Measurements from ENCODE around the gene GLI3.

DNA sequence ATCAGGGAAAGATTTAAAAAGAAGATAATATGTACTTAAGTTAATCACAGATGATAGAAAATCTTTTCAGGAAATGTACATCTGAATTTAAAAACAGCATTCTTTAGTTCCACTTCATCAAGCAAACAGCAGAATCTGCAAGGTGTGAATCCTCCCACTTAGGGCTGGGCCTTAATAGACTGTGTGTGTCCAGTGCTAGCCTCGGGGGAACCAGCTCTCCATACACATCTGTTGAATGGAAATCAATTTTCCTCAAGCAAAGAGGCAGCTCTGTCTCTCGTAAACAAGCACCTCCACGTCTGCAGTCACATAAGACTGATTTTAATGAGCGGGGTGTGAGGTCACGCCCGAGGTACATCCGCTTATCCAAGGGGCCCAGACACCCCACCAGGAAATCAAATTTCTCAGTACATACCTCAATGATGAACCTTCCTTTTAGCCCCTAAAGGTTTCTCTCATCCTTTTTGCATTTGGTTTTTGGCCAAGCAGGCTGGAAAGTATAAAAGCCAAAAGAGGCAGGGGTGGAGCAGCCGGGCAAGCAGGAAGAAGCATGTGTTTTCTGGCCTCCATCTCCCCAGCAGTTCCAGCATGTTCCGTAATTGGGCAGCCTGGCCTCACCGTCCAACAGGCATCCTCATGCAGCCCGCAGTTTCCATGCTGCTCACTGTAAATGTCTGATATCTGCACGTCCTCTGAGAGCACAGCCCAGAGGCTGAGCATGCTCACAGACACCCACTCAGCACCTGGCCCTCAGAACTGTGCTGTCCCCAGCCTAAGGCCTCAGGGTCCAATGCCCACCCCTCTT, 131.3 kb downstream of the GLI3 start:
- no peak for TF ChIP-seq KLF16 (tag by site-specific recombination; IDR thresholded peaks at IDR 0.05)
- TF ChIP-seq, protein P1, sequence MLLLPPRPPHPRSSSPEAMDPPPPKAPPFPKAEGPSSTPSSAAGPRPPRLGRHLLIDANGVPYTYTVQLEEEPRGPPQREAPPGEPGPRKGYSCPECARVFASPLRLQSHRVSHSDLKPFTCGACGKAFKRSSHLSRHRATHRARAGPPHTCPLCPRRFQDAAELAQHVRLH (tag by site-specific recombination; IDR thresholded peaks at IDR 0.05), result no peak
- TF ChIP-seq ZEB2 (tag by site-specific recombination; IDR thresholded peaks at IDR 0.05), result no peak
- TF ChIP-seq, protein P2, sequence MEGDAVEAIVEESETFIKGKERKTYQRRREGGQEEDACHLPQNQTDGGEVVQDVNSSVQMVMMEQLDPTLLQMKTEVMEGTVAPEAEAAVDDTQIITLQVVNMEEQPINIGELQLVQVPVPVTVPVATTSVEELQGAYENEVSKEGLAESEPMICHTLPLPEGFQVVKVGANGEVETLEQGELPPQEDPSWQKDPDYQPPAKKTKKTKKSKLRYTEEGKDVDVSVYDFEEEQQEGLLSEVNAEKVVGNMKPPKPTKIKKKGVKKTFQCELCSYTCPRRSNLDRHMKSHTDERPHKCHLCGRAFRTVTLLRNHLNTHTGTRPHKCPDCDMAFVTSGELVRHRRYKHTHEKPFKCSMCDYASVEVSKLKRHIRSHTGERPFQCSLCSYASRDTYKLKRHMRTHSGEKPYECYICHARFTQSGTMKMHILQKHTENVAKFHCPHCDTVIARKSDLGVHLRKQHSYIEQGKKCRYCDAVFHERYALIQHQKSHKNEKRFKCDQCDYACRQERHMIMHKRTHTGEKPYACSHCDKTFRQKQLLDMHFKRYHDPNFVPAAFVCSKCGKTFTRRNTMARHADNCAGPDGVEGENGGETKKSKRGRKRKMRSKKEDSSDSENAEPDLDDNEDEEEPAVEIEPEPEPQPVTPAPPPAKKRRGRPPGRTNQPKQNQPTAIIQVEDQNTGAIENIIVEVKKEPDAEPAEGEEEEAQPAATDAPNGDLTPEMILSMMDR (tag by site-specific recombination; IDR thresholded peaks at IDR 0.05), result no peak
- no peak for TF ChIP-seq ZNF121 (tag by site-specific recombination; IDR thresholded peaks at IDR 0.05)
- TF ChIP-seq ZNF777 (tag by site-specific recombination; IDR thresholded peaks at IDR 0.05; ENCODE audit: borderline replicate concordance), result no peak
- TF ChIP-seq GFI1B (tag by site-specific recombination; IDR thresholded peaks at IDR 0.05), result no peak
- TF ChIP-seq, protein P3, sequence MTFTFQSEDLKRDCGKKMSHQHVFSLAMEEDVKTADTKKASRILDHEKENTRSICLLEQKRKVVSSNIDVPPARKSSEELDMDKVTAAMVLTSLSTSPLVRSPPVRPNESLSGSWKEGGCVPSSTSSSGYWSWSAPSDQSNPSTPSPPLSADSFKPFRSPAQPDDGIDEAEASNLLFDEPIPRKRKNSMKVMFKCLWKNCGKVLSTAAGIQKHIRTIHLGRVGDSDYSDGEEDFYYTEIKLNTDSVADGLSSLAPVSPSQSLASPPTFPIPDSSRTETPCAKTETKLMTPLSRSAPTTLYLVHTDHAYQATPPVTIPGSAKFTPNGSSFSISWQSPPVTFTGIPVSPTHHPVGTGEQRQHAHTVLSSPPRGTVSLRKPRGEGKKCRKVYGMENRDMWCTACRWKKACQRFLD (tag by site-specific recombination; IDR thresholded peaks at IDR 0.05), result no peak
- no peak for TF ChIP-seq YY2 (tag by site-specific recombination; IDR thresholded peaks at IDR 0.05)
- TF ChIP-seq TCF7L2 (IDR thresholded peaks at IDR 0.05; ENCODE audit: borderline replicate concordance, low read depth, low read length), result no peak
